ENCODE data around the gene KLHL5.

GRCh38 chr4:39026096-39026495, 35.9 kb upstream of the KLHL5 start:
- TF ChIP-seq, protein P1, sequence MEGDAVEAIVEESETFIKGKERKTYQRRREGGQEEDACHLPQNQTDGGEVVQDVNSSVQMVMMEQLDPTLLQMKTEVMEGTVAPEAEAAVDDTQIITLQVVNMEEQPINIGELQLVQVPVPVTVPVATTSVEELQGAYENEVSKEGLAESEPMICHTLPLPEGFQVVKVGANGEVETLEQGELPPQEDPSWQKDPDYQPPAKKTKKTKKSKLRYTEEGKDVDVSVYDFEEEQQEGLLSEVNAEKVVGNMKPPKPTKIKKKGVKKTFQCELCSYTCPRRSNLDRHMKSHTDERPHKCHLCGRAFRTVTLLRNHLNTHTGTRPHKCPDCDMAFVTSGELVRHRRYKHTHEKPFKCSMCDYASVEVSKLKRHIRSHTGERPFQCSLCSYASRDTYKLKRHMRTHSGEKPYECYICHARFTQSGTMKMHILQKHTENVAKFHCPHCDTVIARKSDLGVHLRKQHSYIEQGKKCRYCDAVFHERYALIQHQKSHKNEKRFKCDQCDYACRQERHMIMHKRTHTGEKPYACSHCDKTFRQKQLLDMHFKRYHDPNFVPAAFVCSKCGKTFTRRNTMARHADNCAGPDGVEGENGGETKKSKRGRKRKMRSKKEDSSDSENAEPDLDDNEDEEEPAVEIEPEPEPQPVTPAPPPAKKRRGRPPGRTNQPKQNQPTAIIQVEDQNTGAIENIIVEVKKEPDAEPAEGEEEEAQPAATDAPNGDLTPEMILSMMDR (IDR thresholded peaks at IDR 0.05; ENCODE audit: low read depth, low read length, missing input control) = no peak
- TF ChIP-seq, protein P2, sequence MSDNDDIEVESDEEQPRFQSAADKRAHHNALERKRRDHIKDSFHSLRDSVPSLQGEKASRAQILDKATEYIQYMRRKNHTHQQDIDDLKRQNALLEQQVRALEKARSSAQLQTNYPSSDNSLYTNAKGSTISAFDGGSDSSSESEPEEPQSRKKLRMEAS (IDR thresholded peaks at IDR 0.05) = no peak
- TF ChIP-seq ZBTB33 (IDR thresholded peaks at IDR 0.05) (no peak), GABPA (IDR thresholded peaks at IDR 0.05 in 1 of 2, conservative IDR thresholded peaks at IDR 0.05 in 1 of 2) (no peak), SP1 (IDR thresholded peaks at IDR 0.05) (no peak), TAF1 (conservative IDR thresholded peaks at IDR 0.05) (no peak), RXRA (IDR thresholded peaks at IDR 0.05) (no peak), YY1 (IDR thresholded peaks at IDR 0.05) (no peak), RAD21 (IDR thresholded peaks at IDR 0.05) (no peak), ATF3 (IDR thresholded peaks at IDR 0.05) (no peak)
- TF ChIP-seq, protein P3, sequence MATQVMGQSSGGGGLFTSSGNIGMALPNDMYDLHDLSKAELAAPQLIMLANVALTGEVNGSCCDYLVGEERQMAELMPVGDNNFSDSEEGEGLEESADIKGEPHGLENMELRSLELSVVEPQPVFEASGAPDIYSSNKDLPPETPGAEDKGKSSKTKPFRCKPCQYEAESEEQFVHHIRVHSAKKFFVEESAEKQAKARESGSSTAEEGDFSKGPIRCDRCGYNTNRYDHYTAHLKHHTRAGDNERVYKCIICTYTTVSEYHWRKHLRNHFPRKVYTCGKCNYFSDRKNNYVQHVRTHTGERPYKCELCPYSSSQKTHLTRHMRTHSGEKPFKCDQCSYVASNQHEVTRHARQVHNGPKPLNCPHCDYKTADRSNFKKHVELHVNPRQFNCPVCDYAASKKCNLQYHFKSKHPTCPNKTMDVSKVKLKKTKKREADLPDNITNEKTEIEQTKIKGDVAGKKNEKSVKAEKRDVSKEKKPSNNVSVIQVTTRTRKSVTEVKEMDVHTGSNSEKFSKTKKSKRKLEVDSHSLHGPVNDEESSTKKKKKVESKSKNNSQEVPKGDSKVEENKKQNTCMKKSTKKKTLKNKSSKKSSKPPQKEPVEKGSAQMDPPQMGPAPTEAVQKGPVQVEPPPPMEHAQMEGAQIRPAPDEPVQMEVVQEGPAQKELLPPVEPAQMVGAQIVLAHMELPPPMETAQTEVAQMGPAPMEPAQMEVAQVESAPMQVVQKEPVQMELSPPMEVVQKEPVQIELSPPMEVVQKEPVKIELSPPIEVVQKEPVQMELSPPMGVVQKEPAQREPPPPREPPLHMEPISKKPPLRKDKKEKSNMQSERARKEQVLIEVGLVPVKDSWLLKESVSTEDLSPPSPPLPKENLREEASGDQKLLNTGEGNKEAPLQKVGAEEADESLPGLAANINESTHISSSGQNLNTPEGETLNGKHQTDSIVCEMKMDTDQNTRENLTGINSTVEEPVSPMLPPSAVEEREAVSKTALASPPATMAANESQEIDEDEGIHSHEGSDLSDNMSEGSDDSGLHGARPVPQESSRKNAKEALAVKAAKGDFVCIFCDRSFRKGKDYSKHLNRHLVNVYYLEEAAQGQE (IDR thresholded peaks at IDR 0.05) = no peak
